ENCODE measurements around the gene MTMR6.

The MTMR6 gene

DNA sequence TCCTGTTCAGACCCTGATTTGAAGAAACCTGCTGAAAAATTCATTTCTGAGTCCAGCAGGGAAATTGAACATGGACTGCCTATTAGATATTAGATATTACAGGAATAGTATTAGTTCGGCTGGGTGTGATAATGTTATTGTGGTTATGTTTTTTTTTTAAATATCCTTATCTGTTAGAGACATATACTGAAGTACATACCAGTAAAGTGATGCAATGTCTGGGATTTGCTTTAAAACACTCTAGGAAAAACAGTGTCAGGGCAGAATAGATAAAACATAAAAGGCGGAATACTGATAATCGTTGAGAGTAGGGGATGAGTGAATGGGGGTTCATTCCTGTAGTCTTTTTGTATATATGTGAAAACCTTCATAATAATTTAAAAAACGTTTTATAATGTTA lies 86.5 kb downstream of the MTMR6 start:
- no peak overlapping the region for H3K4me3 ChIP-seq (ENCODE audit: low read depth, low read length)
- TF ChIP-seq, protein P1, sequence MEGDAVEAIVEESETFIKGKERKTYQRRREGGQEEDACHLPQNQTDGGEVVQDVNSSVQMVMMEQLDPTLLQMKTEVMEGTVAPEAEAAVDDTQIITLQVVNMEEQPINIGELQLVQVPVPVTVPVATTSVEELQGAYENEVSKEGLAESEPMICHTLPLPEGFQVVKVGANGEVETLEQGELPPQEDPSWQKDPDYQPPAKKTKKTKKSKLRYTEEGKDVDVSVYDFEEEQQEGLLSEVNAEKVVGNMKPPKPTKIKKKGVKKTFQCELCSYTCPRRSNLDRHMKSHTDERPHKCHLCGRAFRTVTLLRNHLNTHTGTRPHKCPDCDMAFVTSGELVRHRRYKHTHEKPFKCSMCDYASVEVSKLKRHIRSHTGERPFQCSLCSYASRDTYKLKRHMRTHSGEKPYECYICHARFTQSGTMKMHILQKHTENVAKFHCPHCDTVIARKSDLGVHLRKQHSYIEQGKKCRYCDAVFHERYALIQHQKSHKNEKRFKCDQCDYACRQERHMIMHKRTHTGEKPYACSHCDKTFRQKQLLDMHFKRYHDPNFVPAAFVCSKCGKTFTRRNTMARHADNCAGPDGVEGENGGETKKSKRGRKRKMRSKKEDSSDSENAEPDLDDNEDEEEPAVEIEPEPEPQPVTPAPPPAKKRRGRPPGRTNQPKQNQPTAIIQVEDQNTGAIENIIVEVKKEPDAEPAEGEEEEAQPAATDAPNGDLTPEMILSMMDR (conservative IDR thresholded peaks at IDR 0.05; ENCODE audit: low read depth, low read length) = no peak
- peak; percentile 27 for DNase-seq (ENCODE audit: low read depth)

DNA sequence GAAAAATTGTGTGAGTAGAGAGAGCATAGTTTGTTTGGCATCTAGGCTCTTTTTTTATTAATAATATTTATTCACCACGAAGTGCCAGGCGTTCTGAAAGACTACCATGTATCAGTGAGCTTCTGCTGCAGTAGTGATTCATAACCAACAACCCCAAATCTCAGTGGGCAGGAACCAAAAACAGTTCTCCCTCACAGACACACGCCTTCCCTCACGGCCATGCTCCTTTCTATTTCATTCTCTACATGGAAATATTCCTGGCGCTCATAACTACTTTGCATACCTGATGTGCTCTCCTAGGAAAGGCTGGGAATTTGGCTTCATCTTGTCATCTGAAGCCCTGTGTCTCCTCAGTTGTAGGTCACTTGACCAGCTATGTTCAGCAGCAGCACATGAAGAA lies 88.6 kb downstream of the MTMR6 start:
- no peak for DNase-seq (ENCODE audit: low read depth)
- H3K4me3 ChIP-seq (ENCODE audit: low read depth, low read length) = no peak overlapping the region
- TF ChIP-seq, protein P1 (conservative IDR thresholded peaks at IDR 0.05; ENCODE audit: low read depth, low read length) = no peak

DNA sequence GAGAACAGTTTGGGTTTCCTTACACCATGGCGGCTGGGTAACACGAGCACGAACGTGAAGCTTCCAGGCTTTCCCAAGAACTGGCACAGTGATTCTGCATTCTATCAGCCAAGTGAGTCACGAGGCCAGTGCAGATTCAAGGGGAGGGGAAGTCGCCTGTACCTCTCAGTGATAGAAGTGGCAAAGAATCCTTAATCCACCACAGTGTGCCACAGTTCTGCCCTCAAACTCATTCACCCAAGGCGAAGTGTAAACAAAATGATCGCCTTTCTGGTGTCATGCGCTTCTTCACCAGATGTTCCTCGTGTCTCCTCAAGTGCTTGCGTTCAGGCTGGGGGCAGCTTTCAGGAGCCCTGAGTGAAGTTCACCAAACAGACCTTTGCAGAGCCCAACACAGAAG lies 90.3 kb downstream of the MTMR6 start:
- TF ChIP-seq, protein P1 (conservative IDR thresholded peaks at IDR 0.05; ENCODE audit: low read depth, low read length) = no peak
- no peak for DNase-seq (ENCODE audit: low read depth)
- H3K4me3 ChIP-seq (ENCODE audit: low read depth, low read length) = no peak overlapping the region
